Caki2 (cell line): Measurements from ENCODE around the gene CHAF1A. TPM values are rescaled to one million over a fixed set of nuclear protein-coding genes. Genes with fewer than 3 reads are reported as not detected.

Experiments used
- DNase-seq: peaks from one replicate; pipeline ENCODE4 v3.0.0-alpha.2; 2015; ENCODE audit warnings: low read depth
- in situ Hi-C: cut with HindIII; loops from 2 replicates; pipeline ENCODE4 v1.10.0; 2016; ENCODE audit warnings: low sequenced_read_pairs, low pct_unique_long_range_greater_than_20kb, mixed read lengths
- total RNA-seq: library from RNA; depleted of rRNA; stranded (reverse); fragments of >200 nt; shearing (Covaris generic); gene quantifications from 2 replicates; pipeline ENCODE4 v1.2.3, GENCODE V29; 2014; ENCODE audit warnings: low replicate concordance

CHAF1A gene
- total RNA-seq, 1 experiment from 2014 or later, result 45.4 TPM

DNA sequence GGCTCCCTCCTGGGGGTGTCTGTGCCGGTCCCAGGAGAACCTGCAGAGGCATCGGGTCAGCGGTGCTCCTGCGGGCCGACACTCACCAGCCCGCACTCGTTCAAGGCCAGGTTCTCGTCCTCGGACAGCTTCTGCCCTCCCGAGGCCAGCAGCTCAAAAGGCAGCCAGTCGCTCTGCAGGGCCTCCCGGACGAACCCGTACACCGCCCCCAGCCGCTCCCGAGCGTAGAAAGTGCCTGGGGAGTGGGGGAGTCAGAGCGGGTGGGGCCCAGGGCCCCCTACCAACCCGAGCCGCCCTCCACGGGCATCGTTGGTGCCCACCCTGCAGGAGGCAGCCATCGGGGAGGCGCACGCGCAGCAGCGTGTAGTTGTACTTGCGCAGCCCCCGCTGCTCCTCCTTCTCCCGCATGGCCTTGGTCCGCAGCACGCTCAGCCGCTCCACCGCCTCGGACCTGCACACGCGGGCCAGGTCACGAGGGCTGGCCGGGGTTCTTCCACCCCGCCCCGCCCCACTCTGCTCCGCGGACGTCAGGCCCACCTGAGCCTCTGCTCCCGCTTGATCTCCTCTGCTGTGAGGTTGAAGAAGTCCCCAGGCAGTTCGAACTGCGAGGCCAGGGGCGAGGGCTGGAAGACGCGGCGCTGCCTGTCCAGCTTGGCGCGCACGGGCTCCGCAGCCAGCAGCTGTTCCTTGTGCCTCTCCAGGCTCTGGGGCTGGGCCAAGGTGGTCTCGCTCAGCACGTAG, 43.7 kb downstream of the CHAF1A start:
- in situ Hi-C loops, result no loop called here
- no peak for DNase-seq

DNA sequence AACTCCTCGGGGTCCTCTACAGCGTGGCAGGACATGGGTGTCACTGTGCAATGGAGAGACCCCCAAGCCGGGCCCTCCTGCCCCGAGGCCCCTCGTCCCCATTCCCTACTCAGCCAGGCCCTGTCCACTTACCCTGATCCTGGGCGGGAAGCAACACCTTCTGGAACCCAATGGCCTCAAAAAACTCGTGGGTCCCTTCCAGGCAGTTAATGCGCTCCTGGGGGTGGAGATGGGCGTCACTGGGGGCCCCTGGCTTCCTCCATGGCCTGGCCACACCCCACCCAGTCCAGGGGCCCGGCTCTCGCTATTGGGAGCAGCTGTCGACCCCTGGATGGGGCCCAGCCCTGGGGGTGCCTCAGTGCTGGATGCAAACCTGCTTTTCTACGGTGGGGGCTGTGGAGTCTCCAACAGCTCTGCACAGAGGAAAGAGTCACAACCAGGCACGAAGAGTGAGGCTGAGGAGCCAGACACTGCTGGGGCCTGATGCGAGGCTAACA, 44.3 kb downstream of the CHAF1A start:
- no peak for DNase-seq
- in situ Hi-C loops, result no loop called here

DNA sequence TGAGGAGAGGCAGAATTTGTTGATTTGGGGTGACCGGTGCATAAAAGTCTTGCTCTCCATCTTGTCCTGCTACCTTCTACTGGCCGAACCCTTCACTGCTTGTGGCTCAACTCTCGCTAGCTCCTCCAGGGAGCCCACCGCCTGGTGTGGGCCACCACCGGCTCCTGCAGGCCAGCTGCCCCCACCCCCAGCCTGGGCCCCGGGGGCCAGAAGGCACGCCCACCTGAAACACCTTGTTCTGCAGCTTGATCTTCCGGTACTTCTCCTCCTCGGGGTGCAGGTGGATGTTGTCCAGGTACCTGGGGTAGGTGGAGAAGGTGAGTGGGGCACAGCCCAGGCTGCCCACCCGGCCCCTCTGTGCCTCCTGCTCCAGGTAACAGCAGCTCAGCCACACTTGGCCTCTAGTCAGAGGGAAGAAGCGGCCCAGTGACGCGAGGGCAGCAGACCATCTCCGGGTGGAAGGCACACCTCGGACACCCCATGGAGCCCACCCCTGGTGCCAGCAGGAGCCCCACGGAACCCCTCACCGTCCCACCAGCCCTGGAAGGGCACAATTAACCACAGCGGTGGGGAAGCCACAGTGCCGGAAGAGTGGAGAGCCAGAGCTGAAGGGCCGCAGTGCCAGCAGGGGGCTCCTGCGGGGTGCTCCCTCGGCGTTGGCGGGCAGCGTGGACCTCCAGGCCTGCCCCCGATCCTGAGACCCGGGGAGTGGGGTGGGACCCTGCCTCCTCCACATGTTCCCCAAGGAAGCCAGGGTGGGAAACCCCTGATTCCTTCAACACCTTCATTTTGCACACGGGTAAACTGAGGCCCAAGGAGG, 45.1 kb downstream of the CHAF1A start:
- in situ Hi-C loops, result no loop called here
- DNase-seq, result no peak

DNA sequence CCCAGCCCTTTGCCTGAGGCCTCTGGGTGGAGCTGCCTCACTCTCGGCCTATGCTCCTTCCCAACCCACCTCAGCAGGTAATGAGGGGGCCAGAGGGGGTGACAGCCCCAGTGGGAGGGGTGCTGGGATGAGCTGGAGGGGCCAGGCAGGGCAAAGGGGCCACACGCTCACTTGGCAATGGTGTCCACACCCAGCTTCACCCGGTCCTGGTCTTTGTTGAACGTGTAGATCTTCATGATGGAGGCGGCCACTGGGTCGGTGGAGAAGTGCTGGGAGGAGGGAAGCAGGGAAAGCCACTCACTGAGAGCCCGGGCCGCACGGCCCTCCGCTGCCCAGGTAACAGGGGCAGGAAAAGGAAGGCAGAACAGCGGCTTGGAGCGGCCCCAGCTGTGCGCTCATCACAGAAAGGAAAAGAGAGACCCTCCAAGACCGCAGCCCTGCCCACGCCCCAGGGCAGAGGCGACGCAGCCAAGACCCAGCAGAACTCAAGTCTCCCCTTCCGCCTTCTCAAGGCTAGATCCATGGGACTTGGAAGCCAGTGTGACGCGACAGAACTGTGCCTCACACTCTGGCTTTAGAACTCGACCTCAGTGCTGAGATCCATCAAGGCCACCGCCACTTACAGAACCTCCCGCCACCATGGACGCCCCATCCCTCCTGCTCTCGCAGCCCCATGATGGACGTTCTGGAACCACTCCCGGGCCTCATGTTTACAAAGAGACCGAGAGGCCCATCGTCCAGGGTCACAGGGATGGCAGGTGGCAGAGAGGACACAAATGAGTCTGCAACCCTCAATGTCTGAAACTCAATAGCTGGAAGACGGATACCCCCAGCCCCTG, 45.9 kb downstream of the CHAF1A start:
- DNase-seq, result no peak
- in situ Hi-C loops, result no loop called here

DNA sequence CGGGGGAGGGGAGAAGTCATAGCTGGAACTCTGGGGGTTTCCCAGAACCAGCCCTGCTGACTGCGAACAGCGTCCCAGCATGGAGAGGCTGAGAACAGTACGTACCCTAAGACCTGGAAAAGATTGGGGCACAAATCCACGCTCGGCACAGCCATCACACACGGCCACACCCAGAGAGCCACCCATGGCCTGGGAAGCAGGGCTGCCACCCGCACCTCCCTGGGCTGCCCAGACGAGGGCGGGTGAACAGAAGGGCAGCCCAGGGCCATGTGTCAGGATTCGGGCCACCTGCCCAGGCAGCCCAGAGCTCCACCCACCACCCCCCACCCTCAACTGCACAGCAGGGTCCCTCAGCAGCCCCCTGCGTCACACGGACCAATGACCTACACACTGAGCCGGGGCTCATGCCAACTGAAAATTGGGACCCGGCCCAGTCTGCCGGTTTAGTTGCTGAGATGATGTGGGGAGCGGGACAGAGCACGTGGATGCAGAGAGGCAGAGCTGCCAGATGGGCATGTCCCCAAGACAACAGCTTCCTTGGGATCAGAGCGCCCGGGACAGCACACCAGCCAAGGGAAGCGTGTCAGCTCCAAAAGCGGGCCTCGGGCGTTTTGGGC, 46.7 kb downstream of the CHAF1A start:
- in situ Hi-C loops, result no loop called here
- DNase-seq, result no peak

DNA sequence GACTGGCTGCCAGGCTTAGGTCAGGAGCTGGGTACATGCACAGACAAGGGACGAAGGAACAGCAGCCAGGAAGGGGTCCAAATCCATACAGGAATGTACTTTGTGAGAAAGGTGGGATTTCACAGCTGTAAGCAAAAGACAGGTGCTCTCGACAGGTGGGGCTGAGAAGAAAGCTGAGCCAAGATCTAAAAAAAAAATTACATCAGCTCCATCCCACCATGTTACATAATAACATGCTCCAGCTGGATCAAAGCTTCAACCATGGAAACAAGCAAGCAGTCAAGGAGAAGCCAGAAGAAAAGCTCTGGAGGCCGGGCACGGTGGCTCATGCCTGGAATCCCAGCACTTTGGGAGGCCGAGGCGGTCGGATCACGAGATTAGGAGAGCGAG, 47.2 kb downstream of the CHAF1A start:
- in situ Hi-C loops, result no loop called here
- no peak for DNase-seq

DNA sequence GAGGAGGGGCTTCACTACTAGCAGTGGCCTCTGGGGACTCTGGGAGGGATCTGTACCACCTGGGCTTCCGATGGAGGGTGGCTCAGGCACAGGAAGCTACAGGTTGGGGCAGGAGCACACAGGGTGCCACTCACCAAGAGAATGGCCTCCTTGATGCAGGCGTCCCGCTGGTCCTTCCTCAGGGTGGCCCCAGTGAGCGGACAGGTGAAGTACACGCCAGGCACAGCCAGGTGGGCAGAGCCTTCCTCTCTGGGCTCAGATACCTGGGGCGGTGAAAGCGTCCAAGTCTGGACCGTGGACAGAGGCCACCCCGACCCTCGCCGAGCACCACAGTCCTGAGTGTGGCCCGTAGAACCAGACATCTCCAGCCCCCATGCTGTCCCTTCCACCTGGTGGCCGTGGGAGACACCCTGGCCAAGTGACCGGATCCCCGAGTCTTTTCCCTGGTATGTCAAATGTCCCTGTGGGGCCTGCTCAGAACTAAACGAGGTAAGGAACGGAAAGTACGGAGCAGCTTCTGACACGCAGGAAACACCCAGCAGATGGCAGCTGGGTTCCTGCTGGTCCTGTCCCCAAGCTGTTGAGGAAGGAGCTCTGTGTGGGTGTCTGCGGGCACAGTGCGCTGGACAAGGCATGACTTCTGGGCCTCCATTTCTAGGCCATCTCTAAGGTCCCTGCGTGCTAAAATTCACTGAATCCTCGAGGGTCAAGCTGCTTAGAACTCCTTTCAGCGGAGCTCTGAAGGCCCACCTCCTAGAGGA, 50.0 kb downstream of the CHAF1A start:
- in situ Hi-C loops, result no loop called here
- no peak for DNase-seq

DNA sequence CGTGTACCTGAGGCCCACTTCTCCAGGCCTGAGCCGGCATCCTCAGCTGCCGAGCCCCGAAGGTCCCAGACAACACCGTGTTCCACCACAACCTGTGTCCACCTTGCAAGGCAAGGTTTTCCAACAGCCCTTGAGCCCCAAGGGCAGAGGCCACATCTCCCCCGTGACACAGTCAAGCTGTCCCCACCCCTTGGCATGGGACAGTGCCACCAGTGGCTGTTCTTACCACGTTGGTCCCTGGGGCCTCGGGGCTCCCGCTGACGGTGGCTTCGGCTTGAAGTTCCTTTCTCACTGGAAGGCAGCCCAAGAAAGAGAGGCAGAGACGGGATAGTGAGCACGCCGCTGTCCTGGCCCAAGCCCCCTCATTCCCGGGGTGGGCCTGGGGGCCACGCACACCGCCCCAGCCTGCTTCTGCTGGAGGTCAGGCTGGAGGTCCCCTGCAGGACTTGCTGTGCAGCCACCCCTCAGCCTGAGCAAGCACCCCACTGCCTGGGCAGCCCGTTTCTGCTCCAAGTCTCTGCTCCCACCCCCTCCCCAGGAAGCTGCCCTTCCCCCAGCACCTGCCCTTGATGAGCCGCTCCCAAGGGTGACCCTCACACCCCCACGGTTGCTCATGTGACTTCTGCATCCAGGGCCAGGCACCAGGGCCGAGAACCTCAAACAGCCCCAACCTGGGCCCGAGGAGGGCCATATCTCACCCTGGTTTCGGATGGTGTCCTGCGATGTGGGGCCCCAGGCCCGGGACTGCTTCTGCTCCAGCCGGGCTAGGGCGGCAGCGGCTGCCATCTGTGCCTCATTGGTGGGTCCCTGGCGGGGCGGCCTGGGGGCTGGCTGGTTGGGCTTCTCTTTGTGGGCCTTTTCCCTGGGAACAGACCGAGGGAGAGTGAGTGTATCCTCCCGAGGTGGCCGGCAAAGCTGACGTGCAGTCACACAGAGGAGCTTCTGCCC, 51.1 kb downstream of the CHAF1A start:
- in situ Hi-C loops, result no loop called here
- no peak for DNase-seq

DNA sequence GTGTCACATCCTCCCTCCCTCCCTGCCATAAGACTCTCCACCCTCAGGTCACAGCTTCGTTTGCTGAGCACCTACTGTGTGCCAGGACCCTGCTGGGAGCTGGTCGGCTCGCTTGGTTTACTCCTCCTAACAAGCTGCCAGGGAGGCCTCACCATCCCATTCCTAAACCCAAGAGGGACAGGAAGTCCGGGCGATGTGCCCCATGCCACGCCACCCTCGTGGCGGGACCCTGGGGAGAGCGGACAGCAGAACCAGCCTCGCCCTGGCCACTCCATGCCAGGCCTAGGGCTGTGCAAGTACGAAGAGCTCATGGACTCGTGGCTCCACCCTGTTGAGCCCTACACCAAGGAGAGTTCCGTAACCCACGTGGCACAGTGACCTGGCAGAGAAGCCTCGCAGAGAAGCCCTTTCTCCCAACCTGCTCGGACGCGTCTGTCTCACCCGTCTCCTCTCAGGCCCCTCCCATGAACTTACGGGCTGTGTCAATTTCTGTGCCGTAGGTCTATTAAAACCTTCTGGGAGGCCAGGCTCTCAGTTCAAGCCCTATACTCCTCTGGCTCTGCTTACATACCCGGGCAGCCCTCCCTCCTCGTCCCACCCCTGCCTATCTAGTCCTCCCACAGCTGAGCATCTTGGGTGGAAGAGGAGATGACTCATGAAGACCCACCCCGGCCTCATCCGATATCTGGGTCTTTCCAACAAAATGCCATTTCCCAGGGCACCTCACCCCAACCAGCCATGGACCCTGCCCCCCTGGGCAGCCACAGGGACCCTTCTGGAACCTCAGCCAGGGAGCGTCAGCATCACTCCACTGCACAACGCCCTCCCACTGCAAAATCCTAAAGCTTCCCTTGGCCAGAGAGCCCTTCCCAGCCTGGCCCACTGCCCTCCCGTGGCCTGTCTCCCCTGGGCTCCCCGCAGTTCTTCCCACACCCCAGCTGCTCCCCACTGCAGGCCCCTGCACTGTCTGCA, 52.6 kb downstream of the CHAF1A start:
- in situ Hi-C loops, result no loop called here
- DNase-seq, result peak; percentile 71

DNA sequence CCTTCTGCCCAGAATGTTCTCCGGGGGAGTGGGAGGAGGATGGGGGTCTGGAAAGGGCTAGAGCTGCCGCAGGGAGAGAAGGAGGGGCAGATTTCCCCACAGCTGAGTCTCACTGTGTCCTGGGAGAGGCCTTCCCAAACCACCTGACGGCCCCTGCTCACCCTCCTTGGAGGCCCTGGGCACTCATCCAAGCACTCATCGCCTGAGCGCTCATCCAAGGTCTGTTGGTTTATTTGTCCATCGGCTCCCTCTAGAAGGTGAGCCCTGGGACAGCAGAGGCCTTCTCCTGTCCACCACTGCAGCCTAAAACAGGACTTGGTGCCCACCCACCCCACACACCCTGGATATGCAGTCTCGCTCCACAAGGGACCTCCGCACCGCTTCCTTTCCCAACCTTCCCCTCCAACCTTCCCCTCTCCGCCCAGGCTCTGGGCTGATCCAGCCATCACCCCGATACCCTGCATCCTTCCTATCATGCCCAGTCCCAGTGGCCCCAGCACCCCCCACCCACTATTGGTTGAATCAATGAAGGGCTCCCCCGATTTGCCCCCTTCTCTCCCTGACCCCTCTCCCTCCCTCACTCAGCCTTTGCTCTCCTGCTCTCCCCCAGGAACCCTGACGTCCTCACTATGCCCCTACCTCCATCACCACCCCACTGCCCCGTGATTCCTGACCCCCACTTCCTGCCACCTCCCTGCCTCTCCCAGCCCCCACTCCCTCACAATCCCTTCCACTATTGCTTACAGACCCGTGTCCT, 53.5 kb downstream of the CHAF1A start:
- peak; percentile 78 for DNase-seq
- in situ Hi-C loops, result no loop called here

DNA sequence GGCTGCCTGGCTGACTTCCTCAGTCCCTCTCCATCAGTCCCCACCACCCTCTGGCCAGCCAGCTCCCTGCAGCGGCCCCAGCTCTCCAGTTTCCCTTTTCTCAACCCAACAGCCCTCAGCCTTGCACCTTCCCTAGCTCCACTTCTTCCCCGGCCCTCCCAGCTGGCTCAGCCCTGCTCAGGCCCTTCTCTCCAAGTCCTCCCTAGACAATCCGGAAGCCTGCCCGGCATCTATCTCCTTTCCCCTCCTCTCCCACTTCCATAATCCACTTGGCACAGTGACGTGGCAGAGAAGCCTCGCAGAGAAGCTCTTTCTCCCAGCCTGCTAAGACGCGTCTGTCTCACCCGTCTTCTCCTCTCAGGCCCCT, 54.0 kb downstream of the CHAF1A start:
- in situ Hi-C loops, result no loop called here
- DNase-seq, result peak; percentile 66

DNA sequence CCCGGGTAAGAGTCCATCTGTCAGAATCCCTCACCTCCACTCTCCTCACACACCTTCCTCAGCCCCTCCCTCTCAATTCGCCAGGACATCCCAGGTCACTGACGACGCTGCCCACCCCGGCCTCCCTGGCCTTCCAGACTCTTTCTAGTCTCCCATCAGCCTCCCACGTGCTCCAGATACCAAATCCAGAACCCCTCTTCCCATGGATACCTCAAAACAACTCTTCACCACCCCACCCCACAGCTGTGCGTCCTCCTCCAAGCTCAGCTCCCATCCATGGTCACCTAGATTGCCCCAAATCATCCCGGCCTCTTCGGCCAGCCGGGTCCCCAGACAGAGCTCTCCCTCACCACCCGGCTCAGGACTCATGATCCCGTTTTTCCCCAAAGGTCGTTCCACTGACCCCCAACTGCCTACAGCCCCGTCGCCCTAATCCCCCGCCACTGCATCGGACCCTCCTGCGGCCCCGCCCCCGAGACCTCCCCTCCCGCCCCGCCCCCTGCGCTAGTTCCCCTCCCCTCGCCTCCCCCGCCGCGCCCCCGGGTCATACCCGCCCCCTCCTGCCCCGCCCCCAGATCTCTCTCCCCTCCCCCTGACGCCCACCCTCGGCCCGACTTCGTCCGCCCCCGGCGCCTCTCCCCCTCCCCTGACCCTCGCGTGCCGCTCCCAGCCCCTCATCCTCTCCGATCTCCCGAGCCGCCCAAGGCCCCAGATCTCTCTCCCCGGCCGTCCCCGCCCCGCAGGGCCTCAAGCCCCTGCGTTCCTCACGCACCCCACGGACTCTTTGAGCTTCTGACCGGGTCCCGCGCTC, 54.6 kb downstream of the CHAF1A start:
- no peak for DNase-seq
- in situ Hi-C loops, result no loop called here

DNA sequence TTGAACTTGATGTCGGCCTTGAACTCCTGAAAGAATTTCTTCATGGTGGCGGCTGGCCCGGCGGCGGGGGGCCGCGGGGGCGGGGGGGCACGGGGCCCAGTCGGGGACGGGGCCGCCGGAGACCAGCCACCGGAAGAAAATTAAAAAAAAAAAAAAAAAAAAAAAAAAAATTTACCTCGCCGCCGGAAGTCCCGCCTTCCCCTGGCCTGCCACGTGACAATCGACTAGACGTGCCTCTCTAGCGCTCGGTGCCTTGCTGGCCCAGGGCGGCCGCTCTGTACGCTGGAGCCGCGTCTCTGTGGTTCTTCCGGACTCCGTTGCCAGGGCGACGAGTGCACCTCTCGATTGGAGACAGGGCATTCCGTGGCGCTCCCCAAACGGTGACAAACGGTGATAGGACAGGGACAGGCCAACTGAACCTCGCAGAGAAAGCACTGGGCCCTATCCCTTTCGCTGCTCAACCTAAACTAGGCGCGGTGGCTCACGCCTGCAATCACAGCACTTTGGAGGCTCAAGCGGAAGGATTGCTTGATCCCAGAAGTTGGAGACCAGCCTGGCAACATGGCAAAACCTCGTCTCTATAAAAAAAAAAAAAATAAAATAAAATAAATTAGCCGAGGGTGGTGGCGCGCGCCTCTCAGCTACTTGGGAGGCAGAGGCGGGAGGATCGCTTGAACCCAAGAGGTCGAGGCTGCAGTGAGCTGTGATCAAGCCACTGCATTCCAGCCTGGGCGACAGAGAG, 55.4 kb downstream of the CHAF1A start, which contains the start of gene UBXN6:
UBXN6 (minus strand) TSS at position 141 of the 742 bp plus-strand sequence; CDS start at position 44, 97 bp downstream.
- peak; percentile 97 for DNase-seq
- in situ Hi-C loops, result no loop called here
